Naive B cell (primary cell): ENCODE results near the gene LASP1. TPM values are rescaled to one million over a fixed set of nuclear protein-coding genes. Genes with fewer than 3 reads are reported as not detected.
A peak's percentile ranks its signal among the peaks of the same experiment; 100 is the strongest.
"Not testable (repeated sequence)": the region's sequence is repeated elsewhere in the genome, so short reads cannot be mapped to it uniquely, and the experiment has no call there.

Source experiments
- ATAC-seq, 2 donors: fragments of 150-1000 bp; cut with Tn5 transposase; 2 replicates each; pipeline ENCODE4 v1.10.0; 2021; ENCODE audit warnings: low read depth in 2 of 2, mild to moderate bottlenecking in 2 of 2, moderate library complexity in 2 of 2
- DNase-seq: peaks from one replicate; pipeline ENCODE4 v3.0.0; 2022
- H3K27ac Mint-ChIP-seq, 6 donors: one replicate each; pipeline ENCODE4 v1.8.0; 2020 to 2022; ENCODE audit warnings: mild to moderate bottlenecking in 6 of 6, mixed read lengths in 6 of 6, moderate library complexity in 5 of 6, inconsistent platforms in 2 of 6
- H3K27me3 Mint-ChIP-seq, 3 donors: one replicate each; pipeline ENCODE4 v1.8.0; 2021 to 2022; ENCODE audit warnings: mixed read lengths in 3 of 3, mild to moderate bottlenecking in 1 of 3
- H3K36me3 Mint-ChIP-seq, 2 donors: one replicate each; pipeline ENCODE4 v1.8.0; 2020 to 2022; ENCODE audit warnings: mixed read lengths in 2 of 2, inconsistent platforms in 1 of 2, mild to moderate bottlenecking in 1 of 2
- H3K4me1 Mint-ChIP-seq, 3 donors: one replicate each; pipeline ENCODE4 v1.8.0; 2020 to 2022; ENCODE audit warnings: mixed read lengths in 3 of 3, inconsistent platforms in 1 of 3, mild to moderate bottlenecking in 1 of 3, moderate library complexity in 1 of 3
- H3K4me3 Mint-ChIP-seq, 8 donors: one replicate each; pipeline ENCODE4 v1.8.0; 2020 to 2022; ENCODE audit warnings: mild to moderate bottlenecking in 8 of 8, mixed read lengths in 8 of 8, moderate library complexity in 8 of 8, inconsistent platforms in 2 of 8
- H3K9me3 Mint-ChIP-seq, 7 donors: one replicate each; pipeline ENCODE4 v1.8.0; 2020 to 2022; ENCODE audit warnings: mixed read lengths in 7 of 7, mild to moderate bottlenecking in 5 of 7, inconsistent platforms in 2 of 7, moderate library complexity in 1 of 7
- polyA plus RNA-seq, 6 donors: library from polyadenylated mRNA; unstranded; fragments of 300-500 nt; fragmentation: Illumina TruSeq; gene quantifications; one replicate each; pipeline ENCODE4 v1.2.3, GENCODE V29; 2021; ENCODE audit warnings: low read depth in 6 of 6

The LASP1 gene
- polyA plus RNA-seq, 6 donors from 2014 or later = 28.4 to 47.4 (median 41.8) TPM

DNA sequence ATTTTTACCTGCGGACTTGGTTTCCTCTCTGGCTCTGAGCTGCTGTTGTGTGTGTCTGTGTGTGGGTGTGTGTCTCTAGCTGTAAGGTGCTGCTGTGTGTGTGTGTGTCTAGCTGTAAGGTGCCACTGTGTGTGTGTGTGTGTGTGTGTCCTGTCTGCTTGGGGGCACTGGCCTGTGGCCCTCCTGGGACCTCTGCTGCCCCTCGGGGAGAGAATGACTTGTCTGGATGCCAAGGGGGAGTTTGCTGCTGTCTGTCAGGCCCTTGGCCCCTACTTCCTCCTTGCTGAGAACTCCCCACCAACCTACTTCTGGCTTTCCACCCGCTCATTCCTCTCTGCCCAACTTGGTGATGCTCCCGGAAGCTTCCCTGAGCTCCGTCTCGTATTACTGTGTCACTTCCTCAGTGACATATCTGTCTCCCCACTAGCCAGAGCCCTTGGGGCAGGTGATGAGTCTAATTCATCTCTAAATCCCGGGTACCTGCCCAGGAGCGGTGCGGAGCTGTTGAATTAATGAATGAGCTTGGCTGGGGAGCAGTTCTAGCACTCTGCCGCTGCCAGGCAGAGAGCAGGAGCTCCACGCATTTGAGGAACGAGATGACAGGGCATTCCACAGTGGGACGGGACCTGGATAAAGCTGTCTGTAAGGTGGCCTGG lies 52.0 kb downstream of the LASP1 start:
- peaks cover 20 to 26% (median 21%) of the 10 kb centered on the region in 3 donors for H3K4me1 Mint-ChIP-seq
- peak overlapping the region in 5 of 6 donors; percentile 19 to 90 (median 49) for H3K27ac Mint-ChIP-seq
- DNase-seq (no peak), ATAC-seq (no peak)
- peaks cover 4 to 20% of the 10 kb centered on the region in 2 donors for H3K36me3 Mint-ChIP-seq
- no peak overlapping the region for H3K4me3 Mint-ChIP-seq
- no peaks in the 10 kb centered on the region for H3K27me3 Mint-ChIP-seq
- no peaks in the 10 kb centered on the region for H3K9me3 Mint-ChIP-seq

DNA sequence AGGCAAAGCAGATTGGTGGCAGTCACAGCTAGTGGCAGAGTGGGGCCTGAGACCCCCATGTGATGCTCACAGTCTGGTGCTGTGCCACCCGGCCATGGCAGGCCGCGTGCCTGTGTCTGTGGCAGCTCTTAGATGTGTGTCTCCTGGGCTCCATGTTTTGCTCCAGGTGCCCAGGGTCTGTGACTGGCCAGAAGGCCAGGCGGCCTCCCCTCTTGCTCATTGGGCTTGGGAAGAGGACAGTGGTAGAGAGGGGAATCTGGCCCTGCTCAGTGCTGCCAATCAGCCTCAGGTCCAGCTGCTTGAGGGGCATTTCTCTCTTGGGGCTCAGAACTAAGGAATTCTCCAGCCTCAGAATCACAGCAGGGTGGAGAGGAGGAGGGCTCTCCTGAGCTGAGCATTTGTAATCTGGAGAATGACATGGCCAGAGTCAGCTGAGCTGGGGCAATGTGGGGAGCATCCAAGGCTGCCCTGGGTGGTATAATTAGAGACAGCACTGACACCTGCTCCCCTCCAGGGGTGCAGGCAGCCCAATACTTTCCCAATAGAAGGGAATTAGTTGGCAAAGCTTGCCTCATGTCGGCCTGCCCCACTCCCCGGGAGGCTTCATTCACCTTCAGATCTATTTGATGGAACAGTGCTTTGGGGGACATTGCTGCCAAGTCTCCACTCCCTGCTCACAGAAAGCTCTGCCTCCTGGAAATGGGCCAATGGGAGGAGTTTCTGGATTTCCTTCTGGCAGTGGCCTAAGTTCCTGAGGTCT lies 52.9 kb downstream of the LASP1 start:
- DNase-seq (no peak), ATAC-seq (no peak)
- Mint-ChIP-seq H3K27ac (peak overlapping the region in 4 of 6 donors; percentile 19 to 77 (median 38)), H3K27me3 (no peaks in the 10 kb centered on the region), H3K36me3 (peaks cover 0 to 16% of the 10 kb centered on the region in 2 donors), H3K4me1 (peaks cover 17 to 23% (median 21%) of the 10 kb centered on the region in 3 donors), H3K9me3 (no peaks in the 10 kb centered on the region), H3K4me3 (no peak overlapping the region)

DNA sequence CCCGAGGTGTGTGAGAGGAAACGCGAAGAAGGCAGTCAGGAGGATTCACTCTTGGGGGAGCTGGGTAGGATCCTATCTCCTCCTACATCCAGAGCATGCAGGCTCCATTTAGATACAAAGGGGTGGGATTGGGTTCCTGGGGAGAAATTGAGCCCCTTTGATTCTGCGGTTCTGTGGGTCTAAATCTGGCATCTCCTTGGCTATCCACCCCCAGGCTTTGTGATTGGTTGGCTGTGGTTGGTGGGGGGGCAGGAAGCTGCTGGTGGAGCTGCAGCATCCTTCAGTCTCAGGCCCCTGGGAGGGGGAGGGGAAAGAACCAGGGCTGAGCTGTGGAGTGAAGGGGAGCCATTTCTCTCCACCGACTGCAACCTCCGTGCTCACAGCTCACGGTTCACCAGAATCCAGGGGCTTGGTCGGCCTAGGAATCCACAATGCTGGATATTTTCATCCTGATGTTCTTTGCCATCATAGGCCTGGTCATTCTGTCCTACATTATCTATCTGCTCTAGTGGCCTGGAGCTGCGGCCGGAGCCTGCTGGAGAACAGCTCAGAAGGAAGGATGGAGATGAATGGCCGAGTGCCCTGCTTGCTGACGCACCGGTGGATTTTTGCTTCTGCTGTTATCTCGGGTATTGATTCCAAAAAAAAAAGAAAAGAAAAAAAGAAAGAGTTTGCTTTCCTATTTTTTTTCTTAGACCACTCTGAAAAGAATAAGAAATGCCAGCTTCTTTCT lies 55.6 kb downstream of the LASP1 start, which contains the start of gene LASP1NB:
Gene LASP1NB, plus strand, starts transcription at position 352 of the 733 bp plus-strand sequence.
- H3K27me3 Mint-ChIP-seq = no peaks in the 10 kb centered on the region
- peak within 1 kb of the TSS in 5 of 6 donors; percentile 5 to 64 (median 56) for H3K27ac Mint-ChIP-seq
- ATAC-seq (no peak), DNase-seq (no peak)
- H3K4me1 Mint-ChIP-seq = peaks cover 11 to 16% (median 14%) of the 10 kb centered on the region in 3 donors
- H3K9me3 Mint-ChIP-seq = no peaks in the 10 kb centered on the region
- no peak within 1 kb of the TSS for H3K4me3 Mint-ChIP-seq
- H3K36me3 Mint-ChIP-seq = no peaks in the 10 kb centered on the region

DNA sequence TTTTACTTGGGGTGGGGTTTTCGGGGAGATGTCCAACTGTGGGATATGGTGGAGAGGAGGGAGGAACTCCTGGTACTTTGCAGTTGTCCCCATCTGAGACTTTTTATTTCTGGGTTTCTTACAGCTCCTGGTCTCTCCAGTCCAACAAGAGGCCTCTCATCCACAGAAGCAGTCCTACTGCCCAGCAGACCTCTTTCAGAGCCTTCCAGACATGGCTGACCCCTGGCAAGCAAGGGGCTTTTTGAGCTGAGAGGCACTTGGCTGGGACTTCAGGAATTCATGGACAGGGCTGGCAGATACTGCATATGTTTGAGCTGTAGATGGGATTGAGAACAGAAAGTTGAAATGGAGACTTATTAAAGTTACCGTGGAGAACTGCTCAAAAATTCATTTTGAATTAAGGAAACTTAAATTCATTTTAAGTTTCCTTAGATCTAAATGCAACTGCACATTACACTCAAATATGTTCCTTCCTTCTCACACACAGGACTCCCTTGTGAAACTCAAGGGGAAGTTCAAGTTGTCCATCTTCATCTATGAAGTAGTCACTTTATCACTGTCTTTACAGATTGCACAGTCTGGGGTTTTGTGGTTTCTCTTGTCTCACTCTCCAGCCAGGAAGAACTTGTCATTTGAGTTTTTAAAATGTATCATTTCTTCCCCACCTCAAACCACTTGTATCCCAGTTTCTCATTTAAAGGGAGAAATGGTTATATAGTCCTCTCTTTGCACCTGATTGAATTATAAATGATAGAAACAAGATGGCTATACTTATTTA lies 56.6 kb downstream of the LASP1 start:
- Mint-ChIP-seq H3K9me3 (no peaks in the 10 kb centered on the region), H3K4me3 (no peak overlapping the region), H3K27ac (peak overlapping the region in 5 of 6 donors; percentile 4 to 66 (median 52)), H3K27me3 (peaks cover 0 to 7% (median 0%) of the 10 kb centered on the region in 3 donors), H3K4me1 (peaks cover 8 to 15% (median 12%) of the 10 kb centered on the region in 3 donors), H3K36me3 (no peaks in the 10 kb centered on the region)
- no peak for DNase-seq
- ATAC-seq = no peak

DNA sequence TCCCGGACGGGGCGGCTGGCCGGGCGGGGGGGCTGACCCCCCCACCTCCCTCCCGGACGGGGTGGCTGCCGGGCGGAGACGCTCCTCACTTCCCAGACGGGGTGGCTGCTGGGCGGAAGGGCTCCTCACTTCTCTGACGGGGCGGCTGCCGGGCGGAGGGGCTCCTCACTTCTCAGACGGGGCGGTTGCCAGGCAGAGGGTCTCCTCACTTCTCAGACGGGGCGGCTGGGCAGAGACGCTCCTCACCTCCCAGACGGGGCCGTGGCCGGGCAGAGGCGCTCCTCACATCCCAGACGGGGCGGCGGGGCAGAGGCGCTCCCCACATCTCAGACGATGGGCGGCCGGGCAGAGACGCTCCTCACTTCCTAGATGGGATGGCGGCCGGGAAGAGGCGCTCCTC lies 60.9 kb downstream of the LASP1 start:
- not testable (repeated sequence) for H3K27ac Mint-ChIP-seq

DNA sequence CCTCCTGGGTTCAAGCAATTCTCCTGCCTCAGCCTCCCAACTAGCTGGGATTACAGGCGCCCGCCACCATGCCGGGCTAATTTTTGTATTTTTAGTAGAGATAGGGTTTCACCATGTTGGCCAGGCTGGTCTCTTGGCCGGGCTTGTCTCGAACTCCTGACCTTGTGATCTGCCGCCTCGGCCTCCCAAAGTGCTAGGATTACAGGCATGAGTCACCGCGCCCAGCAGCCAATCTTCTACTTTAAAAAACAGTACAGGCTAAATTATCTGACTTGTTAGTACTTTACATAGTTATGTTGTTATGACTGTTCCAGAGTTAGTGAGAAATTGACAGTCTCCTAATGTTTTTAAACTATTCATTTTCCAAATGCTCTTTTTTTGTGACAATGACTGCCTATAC lies 64.1 kb downstream of the LASP1 start:
- not testable (repeated sequence) for DNase-seq, H3K4me3 Mint-ChIP-seq, H3K27ac Mint-ChIP-seq, H3K36me3 Mint-ChIP-seq, H3K9me3 Mint-ChIP-seq, H3K27me3 Mint-ChIP-seq, H3K4me1 Mint-ChIP-seq, ATAC-seq

More for the DNA sequence above, 60.9 kb downstream of the LASP1 start:
- not testable (repeated sequence) for ATAC-seq, H3K4me1 Mint-ChIP-seq, DNase-seq, H3K36me3 Mint-ChIP-seq, H3K9me3 Mint-ChIP-seq, H3K27me3 Mint-ChIP-seq, H3K4me3 Mint-ChIP-seq

DNA sequence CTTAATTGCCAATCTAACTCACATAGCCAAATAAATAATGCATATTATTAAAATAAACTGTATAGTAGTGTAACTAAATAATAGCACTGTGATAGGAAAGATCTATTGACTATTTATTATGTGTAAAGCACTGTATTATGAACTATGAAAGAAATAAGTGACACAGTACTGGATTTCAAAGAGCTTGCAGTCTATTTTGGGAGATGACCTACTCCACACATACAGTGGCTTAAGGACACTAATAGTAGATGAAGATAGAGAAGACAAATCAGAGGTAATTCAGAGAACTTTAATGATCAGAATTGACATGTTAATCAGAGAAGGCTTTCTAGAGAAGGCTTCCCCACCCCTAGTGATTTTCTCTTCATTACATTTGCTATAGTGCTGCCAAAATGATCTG lies 70.1 kb downstream of the LASP1 start:
- no peaks in the 10 kb centered on the region for H3K9me3 Mint-ChIP-seq
- no peaks in the 10 kb centered on the region for H3K36me3 Mint-ChIP-seq
- H3K27ac Mint-ChIP-seq = no peak overlapping the region
- peaks cover 0 to 2% (median 0%) of the 10 kb centered on the region in 3 donors for H3K4me1 Mint-ChIP-seq
- DNase-seq (no peak), ATAC-seq (no peak)
- no peak overlapping the region for H3K4me3 Mint-ChIP-seq
- H3K27me3 Mint-ChIP-seq = no peaks in the 10 kb centered on the region

DNA sequence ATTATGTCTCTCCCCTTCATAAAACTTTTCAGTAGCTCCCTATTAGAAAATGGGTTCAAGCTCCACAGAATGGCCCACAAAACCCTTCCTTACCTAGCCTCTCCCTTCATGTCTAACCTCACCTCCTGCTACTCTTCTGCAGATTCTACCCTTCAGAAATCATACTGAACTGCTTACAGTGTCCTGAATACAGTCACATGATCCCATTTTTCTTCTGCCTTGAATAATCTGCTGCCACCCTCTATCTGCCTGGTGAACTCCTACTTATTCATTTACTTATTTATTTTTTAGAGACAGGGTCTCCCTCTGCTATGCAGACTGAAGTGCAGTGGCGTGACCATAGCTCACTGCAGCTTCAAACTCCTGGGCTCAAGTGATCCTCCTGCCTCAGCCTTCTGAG lies 70.5 kb downstream of the LASP1 start:
- no peaks in the 10 kb centered on the region for H3K27me3 Mint-ChIP-seq
- H3K4me1 Mint-ChIP-seq = peaks cover 0 to 2% (median 0%) of the 10 kb centered on the region in 3 donors
- ATAC-seq = no peak
- no peaks in the 10 kb centered on the region for H3K36me3 Mint-ChIP-seq
- H3K4me3 Mint-ChIP-seq = no peak overlapping the region
- DNase-seq = no peak
- no peaks in the 10 kb centered on the region for H3K9me3 Mint-ChIP-seq
- H3K27ac Mint-ChIP-seq = peak overlapping the region in 1 of 6 donors; percentile 18

DNA sequence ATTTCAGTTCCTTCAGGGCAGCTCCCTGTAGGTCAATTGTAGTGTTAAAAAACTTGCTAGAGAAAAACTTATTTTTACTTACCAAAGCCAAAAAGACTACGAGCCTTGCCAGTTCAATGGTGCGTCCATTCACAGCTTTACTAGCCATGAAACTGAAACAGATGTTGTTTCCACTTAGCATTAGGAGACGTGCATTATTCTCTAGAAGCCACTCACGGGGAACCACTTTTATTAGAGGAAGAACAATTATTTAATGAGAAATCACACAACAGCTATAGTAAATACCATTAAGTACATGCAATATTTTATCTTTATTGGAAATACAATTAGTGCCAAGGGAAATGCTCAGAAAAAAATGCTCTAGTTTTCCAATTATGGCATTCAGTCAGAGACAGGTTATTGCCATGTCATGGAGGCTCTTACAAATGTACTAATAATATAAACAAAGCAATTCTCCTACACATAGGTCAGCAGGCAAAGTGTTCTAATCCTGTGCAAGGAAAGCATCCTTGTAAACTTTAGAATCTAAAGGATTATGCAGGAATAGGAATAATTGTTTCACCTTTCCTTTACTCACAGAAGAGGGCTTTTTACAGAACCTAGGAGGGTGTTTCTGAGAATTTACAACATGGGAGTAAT lies 73.0 kb downstream of the LASP1 start:
- Mint-ChIP-seq H3K27me3 (no peaks in the 10 kb centered on the region), H3K9me3 (no peaks in the 10 kb centered on the region), H3K27ac (peak overlapping the region in 1 of 6 donors; percentile 16), H3K36me3 (no peaks in the 10 kb centered on the region), H3K4me1 (peaks cover 0 to 2% (median 0%) of the 10 kb centered on the region in 3 donors), H3K4me3 (no peak overlapping the region)
- ATAC-seq (peak; percentile 30 to 41), DNase-seq (no peak)

DNA sequence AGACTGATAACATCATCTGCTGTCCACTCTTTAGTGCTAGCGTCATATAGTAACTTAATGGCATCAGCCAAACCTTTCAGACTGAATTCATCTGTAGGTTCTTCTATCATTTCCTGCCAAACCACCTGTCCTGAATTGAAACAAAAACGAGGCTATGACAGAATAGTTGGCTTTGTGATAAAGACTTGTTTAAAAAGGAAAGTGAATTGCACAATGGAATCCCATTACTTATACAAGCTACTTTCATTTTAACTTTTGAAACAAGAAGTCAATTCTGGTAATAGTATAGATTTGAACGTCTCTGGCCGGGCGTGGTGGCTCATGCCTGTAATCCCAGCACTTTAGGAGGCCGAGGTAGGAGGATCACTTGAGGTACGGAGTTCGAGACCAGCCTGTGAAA lies 73.7 kb downstream of the LASP1 start:
- ATAC-seq = no peak
- DNase-seq = no peak
- no peaks in the 10 kb centered on the region for H3K36me3 Mint-ChIP-seq

DNA sequence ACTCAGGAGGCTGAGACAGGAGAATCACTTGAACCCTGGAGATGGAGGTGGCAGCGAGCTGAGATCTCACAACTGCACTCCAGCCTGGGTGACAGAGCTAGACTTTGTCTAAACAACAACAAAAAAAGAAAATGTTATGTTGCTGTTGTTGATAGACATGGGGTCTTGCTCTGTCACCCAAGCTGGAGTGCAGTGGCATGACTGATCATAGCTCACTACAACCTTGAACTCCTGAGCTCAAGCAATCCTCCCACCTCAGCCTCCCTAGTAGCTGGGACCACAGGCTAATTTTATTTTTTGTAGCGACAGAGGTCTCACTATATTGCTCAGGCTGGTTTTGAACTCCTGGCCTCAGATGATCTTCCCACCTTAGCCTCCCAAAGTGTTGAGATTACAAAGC lies 77.3 kb downstream of the LASP1 start:
- H3K27me3 Mint-ChIP-seq = no peaks in the 10 kb centered on the region
- DNase-seq (no peak), ATAC-seq (no peak)
- no peak overlapping the region for H3K4me3 Mint-ChIP-seq
- peaks cover 0 to 2% (median 0%) of the 10 kb centered on the region in 3 donors for H3K4me1 Mint-ChIP-seq
- H3K27ac Mint-ChIP-seq = no peak overlapping the region
- no peaks in the 10 kb centered on the region for H3K9me3 Mint-ChIP-seq
- no peaks in the 10 kb centered on the region for H3K36me3 Mint-ChIP-seq

More for the DNA sequence above, 73.7 kb downstream of the LASP1 start:
- Mint-ChIP-seq H3K9me3 (no peaks in the 10 kb centered on the region), H3K27me3 (no peaks in the 10 kb centered on the region), H3K4me1 (peaks cover 0 to 2% (median 0%) of the 10 kb centered on the region in 3 donors), H3K4me3 (no peak overlapping the region), H3K27ac (peak overlapping the region in 1 of 6 donors; percentile 11)

DNA sequence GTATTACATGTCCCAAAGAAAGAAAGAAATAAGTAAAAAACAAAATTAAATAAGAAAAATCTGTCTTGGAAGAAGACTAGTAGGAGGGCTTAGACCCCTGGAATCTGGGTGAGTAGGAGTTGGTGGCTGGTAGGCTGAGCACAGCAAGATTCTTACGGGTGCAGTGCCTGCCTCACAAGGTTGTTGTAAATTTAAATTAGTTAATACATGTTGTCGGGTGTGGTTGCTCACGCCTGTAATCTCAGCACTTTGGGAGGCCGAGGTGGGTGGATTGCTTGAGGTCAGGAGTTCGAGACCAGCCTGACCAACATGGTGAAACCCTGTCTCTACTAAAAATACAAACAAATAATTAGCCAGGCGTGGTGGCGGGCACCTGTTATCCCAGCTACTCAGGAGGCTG lies 83.9 kb downstream of the LASP1 start:
- not testable (repeated sequence) for ATAC-seq, H3K9me3 Mint-ChIP-seq, H3K4me1 Mint-ChIP-seq, H3K36me3 Mint-ChIP-seq, H3K27ac Mint-ChIP-seq, H3K4me3 Mint-ChIP-seq, H3K27me3 Mint-ChIP-seq, DNase-seq
